CD8-positive, alpha-beta memory T cell (primary cell): Measurements from ENCODE around the gene RPL32. TPM values are rescaled to one million over a fixed set of nuclear protein-coding genes. Genes with fewer than 3 reads are reported as not detected.
A peak's percentile ranks its signal among the peaks of the same experiment; 100 is the strongest.

Experiments
- CTCF ChIA-PET: fragments of 350-600 bp; sonication (Branson Sonifier 250); formaldehyde crosslinking; loops from one replicate; lab custom pipeline; 2021; ENCODE audit warnings: antibody characterized with exemption; lab: Charles Lee
- POLR2A ChIA-PET: fragments of 350-600 bp; sonication (Branson Sonifier 250); formaldehyde crosslinking; loops from one replicate; lab custom pipeline; 2021; ENCODE audit warnings: antibody characterized with exemption; lab: Charles Lee
- DNase-seq, 5 donors: peaks; one replicate each; pipeline versions ENCODE4 v3.0.0 to v3.0.0-alpha.2; 2020 to 2022; ENCODE audit warnings: mixed read lengths in 1 of 5
- H3K27ac ChIP-seq: one replicate; pipeline ENCODE4 v1.7.0; 2013; ENCODE audit warnings: low read depth, mild to moderate bottlenecking, low read length, moderate library complexity
- H3K27me3 ChIP-seq: 2 replicates; pipeline ENCODE4 v1.7.0; 2013; ENCODE audit warnings: low read length, mild to moderate bottlenecking; ENCODE audit not compliant: insufficient read depth, poor library complexity, severe bottlenecking
- H3K36me3 ChIP-seq: 2 replicates; pipeline ENCODE4 v1.7.0; 2013; ENCODE audit warnings: mild to moderate bottlenecking, low read length, moderate library complexity; ENCODE audit not compliant: insufficient read depth
- H3K4me1 ChIP-seq: 2 replicates; pipeline ENCODE4 v1.7.0; 2013; ENCODE audit warnings: mild to moderate bottlenecking, low read length, moderate library complexity; ENCODE audit not compliant: insufficient read depth
- H3K4me3 ChIP-seq: 2 replicates; pipeline ENCODE4 v1.7.0; 2013; ENCODE audit warnings: mild to moderate bottlenecking, low read length
- H3K9me3 ChIP-seq: 2 replicates; pipeline ENCODE4 v1.7.0; 2013; ENCODE audit warnings: mild to moderate bottlenecking, low read length
- H3K27ac Mint-ChIP-seq, 8 donors: one replicate each; pipeline ENCODE4 v1.8.0; 2020 to 2021; ENCODE audit warnings: mixed read lengths in 8 of 8, mild to moderate bottlenecking in 6 of 8, inconsistent platforms in 3 of 8, moderate library complexity in 3 of 8
- H3K27me3 Mint-ChIP-seq, 2 donors: one replicate each; pipeline ENCODE4 v1.8.0; 2020 to 2021; ENCODE audit warnings: mixed read lengths in 2 of 2, mild to moderate bottlenecking in 1 of 2, moderate library complexity in 1 of 2
- H3K36me3 Mint-ChIP-seq, 3 donors: one replicate each; pipeline ENCODE4 v1.8.0; 2020 to 2021; ENCODE audit warnings: mixed read lengths in 3 of 3, inconsistent platforms in 1 of 3, mild to moderate bottlenecking in 1 of 3
- H3K4me1 Mint-ChIP-seq, 3 donors: one replicate each; pipeline ENCODE4 v1.8.0; 2020 to 2021; ENCODE audit warnings: mixed read lengths in 3 of 3, inconsistent platforms in 1 of 3, mild to moderate bottlenecking in 1 of 3
- H3K4me3 Mint-ChIP-seq, 7 donors: one replicate each; pipeline ENCODE4 v1.8.0; 2020 to 2021; ENCODE audit warnings: mixed read lengths in 7 of 7, mild to moderate bottlenecking in 6 of 7, moderate library complexity in 4 of 7, inconsistent platforms in 2 of 7
- H3K9me3 Mint-ChIP-seq, 5 donors: one replicate each; pipeline ENCODE4 v1.8.0; 2020 to 2022; ENCODE audit warnings: mixed read lengths in 5 of 5, mild to moderate bottlenecking in 3 of 5, moderate library complexity in 2 of 5, inconsistent platforms in 1 of 5
- polyA plus RNA-seq: library from polyadenylated mRNA; unstranded; fragments of 300-500 nt; fragmentation: Illumina TruSeq; gene quantifications from one replicate; pipeline ENCODE4 v1.2.3, GENCODE V29; 2021
- total RNA-seq, 2 experiments: library from RNA; stranded (reverse); gene quantifications; one replicate each; pipeline ENCODE4 v1.2.3, GENCODE V29; 2021

The RPL32 gene
- total RNA-seq (1,000 to 10,000 TPM; 2,528 to 2,642 TPM), polyA plus RNA-seq (2,743 TPM)

DNA sequence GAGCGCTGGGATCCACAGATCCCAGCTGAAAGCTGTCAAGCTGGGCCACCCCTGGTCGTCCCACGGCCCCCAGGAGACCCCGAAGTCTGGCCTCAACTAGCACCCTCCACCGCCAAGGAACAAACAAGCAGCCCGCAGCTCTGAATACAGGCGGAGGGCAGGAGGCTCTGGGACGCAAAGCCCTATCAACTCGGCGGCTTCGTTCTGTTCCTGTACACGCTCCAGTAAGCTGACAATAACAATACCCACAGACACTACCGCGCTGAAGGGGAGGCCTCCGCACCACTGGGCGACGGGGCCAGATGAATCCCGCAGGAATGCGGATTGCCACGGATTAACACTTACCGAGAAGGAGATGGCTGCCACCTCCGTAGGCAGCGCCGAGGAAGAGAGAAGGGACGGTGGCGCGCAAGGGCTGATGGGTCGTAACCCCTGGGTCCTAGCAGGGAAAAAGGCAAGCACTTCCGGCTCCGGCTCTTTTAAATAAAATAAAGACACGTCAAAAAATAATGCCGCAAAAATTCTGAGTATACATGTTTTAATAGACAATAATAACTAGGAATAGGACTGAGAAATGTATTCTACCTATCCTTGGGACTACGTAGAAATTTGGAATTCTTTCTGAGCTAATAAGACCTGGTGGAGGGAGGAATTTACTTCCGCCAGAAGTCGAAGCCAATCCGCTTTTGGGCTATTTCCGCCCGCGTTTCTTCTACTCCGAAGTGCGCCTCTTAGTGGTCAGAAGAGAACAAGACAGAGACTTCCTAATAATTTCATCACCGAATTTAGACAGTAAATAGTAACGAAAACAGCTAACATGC lies at the start of gene RPL32:
Gene RPL32, minus strand, starts transcription at position 417 of the 821 bp plus-strand sequence. CDS start 1,328 bp downstream, outside the sequence.
- Mint-ChIP-seq H3K27me3 (peaks cover 0 to 1% of the 10 kb centered on the region in 2 donors), H3K4me3 (peak within 1 kb of the TSS; percentile 94 to 98 (median 97)), H3K9me3 (no peaks in the 10 kb centered on the region), H3K36me3 (peaks cover 17 to 53% (median 18%) of the 10 kb centered on the region in 3 donors), H3K27ac (peak within 1 kb of the TSS; percentile 98 to 100 (median 100)), H3K4me1 (peaks cover 36 to 51% (median 50%) of the 10 kb centered on the region in 3 donors)
- Histone ChIP-seq H3K36me3 (peaks cover 41% of the 10 kb centered on the region), H3K9me3 (no peaks in the 10 kb centered on the region), H3K27ac (peak within 1 kb of the TSS; percentile 99), H3K4me3 (peak within 1 kb of the TSS; percentile 69), H3K4me1 (peaks cover 43% of the 10 kb centered on the region), H3K27me3 (no peaks in the 10 kb centered on the region)
- ChIA-PET CTCF (interaction anchor here (0.8 to 6.6 kb wide), 27 partner anchors 9 to 611 kb away, joined by 3 to 75 read pairs (median 3); partner anchors contain the start of gene CAND2), POLR2A (interaction anchor here (0.6 to 3.1 kb wide), 8 partner anchors 26 to 1591 kb away, joined by 3 to 23 read pairs (median 4); partner anchors contain the start of genes CAND2 and RAF1)
- DNase-seq: peak; percentile 76 to 91 (median 88)

DNA sequence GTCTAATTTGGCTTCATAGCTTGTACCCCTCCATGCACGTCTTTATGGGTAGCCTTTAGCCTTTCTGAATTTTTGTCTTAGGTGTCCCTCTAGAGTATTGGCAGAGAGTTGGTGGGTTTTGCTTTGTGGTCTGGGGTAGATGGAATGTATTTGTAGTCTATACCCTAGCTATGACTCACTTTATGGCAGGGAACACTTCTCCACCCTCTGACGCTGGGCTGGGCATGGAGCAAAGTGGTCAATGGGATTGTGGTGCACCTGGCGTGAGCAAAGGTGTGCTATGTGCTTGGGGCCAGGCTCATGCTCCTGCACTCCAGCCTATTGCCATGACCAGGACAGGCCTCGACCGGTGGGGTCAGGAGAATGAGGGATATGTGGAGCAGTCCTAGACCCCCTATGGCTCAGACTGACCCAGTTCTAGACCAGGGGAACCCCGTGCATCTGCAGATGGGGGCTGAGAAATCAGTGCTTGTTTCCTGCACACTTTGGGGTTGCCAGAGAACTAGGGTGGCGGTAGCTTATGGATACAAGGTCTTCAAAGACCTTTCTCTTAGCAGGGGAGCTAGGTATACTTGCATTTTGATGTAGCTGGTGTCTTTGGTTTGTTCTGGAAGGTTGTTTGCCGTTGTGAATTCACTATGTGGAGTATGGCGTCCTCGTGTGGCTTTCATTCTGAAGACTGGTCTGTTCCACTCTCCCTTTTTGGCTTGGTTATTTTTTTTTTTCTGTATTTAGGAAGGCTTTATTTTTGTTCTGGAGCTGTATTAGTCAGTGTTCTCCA lies 49.4 kb upstream of the RPL32 start:
- peaks cover 19 to 24% (median 21%) of the 10 kb centered on the region in 3 donors for H3K4me1 Mint-ChIP-seq
- no peaks in the 10 kb centered on the region for H3K9me3 Mint-ChIP-seq
- peak overlapping the region in 1 of 8 donors; percentile 31 for H3K27ac Mint-ChIP-seq
- peaks cover 9% of the 10 kb centered on the region for H3K27me3 ChIP-seq
- no peak overlapping the region for H3K4me3 Mint-ChIP-seq
- DNase-seq: no peak
- POLR2A ChIA-PET: no interaction called here
- peaks cover 10 to 41% of the 10 kb centered on the region in 2 donors for H3K27me3 Mint-ChIP-seq
- CTCF ChIA-PET: interaction anchor here (0.9 to 7.7 kb wide), 11 partner anchors 10 to 103 kb away, joined by 3 to 52 read pairs (median 4); no protein-coding TSS in a partner anchor
- H3K4me3 ChIP-seq: no peak overlapping the region
- H3K4me1 ChIP-seq: peaks cover 22% of the 10 kb centered on the region
- H3K36me3 Mint-ChIP-seq: no peaks in the 10 kb centered on the region
- no peaks in the 10 kb centered on the region for H3K9me3 ChIP-seq
- H3K27ac ChIP-seq: no peak overlapping the region
- H3K36me3 ChIP-seq: no peaks in the 10 kb centered on the region

DNA sequence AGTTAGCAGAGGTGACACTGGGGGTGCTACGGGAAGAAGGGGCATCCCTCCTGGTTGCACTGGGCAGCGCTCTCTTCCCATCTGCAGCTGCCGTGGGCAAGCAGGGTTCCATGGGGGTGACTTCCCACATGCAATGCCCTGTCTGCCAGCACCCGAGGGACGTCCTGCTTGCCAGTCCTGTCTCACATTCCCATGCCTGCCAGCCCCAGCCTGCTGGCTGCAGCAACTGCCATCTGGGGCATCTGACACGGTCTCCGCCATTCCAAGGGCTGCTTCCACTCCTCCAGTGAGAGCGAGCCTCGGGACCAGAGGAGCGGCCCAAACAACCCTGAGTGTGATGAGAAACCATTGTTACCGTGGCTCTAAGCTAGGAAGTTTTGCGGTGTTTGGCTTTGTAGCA lies 45.4 kb upstream of the RPL32 start:
- H3K36me3 ChIP-seq: no peaks in the 10 kb centered on the region
- peaks cover 21% of the 10 kb centered on the region for H3K4me1 ChIP-seq
- peaks cover 14% of the 10 kb centered on the region for H3K27me3 ChIP-seq
- Mint-ChIP-seq H3K4me3 (peak overlapping the region in 5 of 7 donors; percentile 31 to 73 (median 60)), H3K4me1 (peaks cover 10 to 14% (median 12%) of the 10 kb centered on the region in 3 donors), H3K27me3 (peaks cover 15 to 47% of the 10 kb centered on the region in 2 donors), H3K9me3 (no peaks in the 10 kb centered on the region), H3K36me3 (no peaks in the 10 kb centered on the region), H3K27ac (peak overlapping the region in 1 of 8 donors; percentile 56)
- no peak for DNase-seq
- ChIA-PET POLR2A (no interaction called here), CTCF (interaction anchor here (1.0 to 7.7 kb wide), 3 partner anchors 17 to 99 kb away, joined by 3 to 52 read pairs (median 8); no protein-coding TSS in a partner anchor)
- no peak overlapping the region for H3K27ac ChIP-seq
- no peaks in the 10 kb centered on the region for H3K9me3 ChIP-seq
- H3K4me3 ChIP-seq: no peak overlapping the region

DNA sequence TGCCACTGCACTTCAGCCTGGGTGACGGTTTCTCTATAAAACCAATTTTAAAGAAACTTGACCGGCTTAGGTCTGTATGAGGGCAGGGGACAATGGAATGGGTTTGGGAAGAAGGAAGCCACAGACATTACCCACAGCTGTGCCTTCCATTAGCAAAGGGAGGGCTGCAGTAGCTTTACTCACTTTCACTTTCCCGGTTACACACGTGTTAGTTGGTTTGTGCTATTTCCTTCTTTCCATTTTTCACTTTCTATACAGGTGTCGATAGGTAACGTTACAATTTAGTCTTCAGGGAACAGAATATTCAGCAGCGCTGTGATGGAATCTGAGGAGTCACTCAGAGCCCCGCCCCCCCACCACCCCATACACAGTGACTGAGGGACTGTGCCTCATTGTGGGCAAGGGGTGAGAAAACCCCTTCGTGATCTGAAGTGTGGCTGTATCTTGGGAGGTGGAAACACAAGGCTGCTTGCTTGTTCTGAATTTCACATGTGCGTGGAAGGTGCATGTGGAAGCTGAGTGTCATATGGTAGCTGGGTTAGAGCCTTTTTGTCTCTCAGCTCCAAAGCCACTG lies 44.8 kb upstream of the RPL32 start:
- H3K27ac Mint-ChIP-seq: peak overlapping the region in 1 of 8 donors; percentile 56
- H3K4me3 ChIP-seq: peak overlapping the region; percentile 40
- H3K36me3 Mint-ChIP-seq: no peaks in the 10 kb centered on the region
- no peaks in the 10 kb centered on the region for H3K9me3 Mint-ChIP-seq
- ChIA-PET POLR2A (no interaction called here), CTCF (interaction anchor here (2.8 to 7.7 kb wide), 2 partner anchors 18 to 99 kb away, joined by 8 to 52 read pairs; no protein-coding TSS in a partner anchor)
- H3K4me3 Mint-ChIP-seq: peak overlapping the region in 6 of 7 donors; percentile 33 to 73 (median 62)
- H3K4me1 ChIP-seq: peaks cover 16% of the 10 kb centered on the region
- no peak overlapping the region for H3K27ac ChIP-seq
- peaks cover 14% of the 10 kb centered on the region for H3K27me3 ChIP-seq
- H3K9me3 ChIP-seq: no peaks in the 10 kb centered on the region
- H3K36me3 ChIP-seq: no peaks in the 10 kb centered on the region
- no peak for DNase-seq
- H3K27me3 Mint-ChIP-seq: peaks cover 15 to 46% of the 10 kb centered on the region in 2 donors
- peaks cover 8 to 13% (median 11%) of the 10 kb centered on the region in 3 donors for H3K4me1 Mint-ChIP-seq

DNA sequence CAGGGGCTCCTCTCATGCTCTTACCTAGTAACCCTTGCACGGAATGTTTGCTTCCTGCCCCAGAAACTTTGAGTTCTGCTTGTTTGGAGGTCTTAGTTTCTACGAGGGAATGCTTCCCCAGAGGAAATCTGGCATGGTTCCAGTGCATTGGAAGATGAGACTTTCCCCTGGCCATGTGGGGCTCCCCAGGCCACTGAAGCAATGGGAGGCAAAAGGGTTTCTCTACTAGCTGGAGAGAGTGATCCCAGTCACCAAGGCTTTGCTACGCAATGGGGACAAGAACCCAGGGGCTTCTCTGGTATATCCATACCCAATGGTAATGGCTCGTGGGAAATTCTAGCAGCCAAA lies 44.2 kb upstream of the RPL32 start:
- Histone ChIP-seq H3K4me3 (no peak overlapping the region), H3K9me3 (no peaks in the 10 kb centered on the region), H3K27me3 (peaks cover 14% of the 10 kb centered on the region), H3K4me1 (peaks cover 16% of the 10 kb centered on the region), H3K36me3 (no peaks in the 10 kb centered on the region), H3K27ac (no peak overlapping the region)
- ChIA-PET CTCF (interaction anchor here (2.8 kb wide), 1 partner anchor 17 kb away, joined by 8 read pairs; no protein-coding TSS in a partner anchor), POLR2A (no interaction called here)
- Mint-ChIP-seq H3K27me3 (peaks cover 13 to 40% of the 10 kb centered on the region in 2 donors), H3K27ac (no peak overlapping the region), H3K4me1 (peaks cover 8 to 13% (median 11%) of the 10 kb centered on the region in 3 donors), H3K4me3 (peak overlapping the region in 3 of 7 donors; percentile 53 to 73 (median 71)), H3K9me3 (no peaks in the 10 kb centered on the region), H3K36me3 (no peaks in the 10 kb centered on the region)
- DNase-seq: no peak

DNA sequence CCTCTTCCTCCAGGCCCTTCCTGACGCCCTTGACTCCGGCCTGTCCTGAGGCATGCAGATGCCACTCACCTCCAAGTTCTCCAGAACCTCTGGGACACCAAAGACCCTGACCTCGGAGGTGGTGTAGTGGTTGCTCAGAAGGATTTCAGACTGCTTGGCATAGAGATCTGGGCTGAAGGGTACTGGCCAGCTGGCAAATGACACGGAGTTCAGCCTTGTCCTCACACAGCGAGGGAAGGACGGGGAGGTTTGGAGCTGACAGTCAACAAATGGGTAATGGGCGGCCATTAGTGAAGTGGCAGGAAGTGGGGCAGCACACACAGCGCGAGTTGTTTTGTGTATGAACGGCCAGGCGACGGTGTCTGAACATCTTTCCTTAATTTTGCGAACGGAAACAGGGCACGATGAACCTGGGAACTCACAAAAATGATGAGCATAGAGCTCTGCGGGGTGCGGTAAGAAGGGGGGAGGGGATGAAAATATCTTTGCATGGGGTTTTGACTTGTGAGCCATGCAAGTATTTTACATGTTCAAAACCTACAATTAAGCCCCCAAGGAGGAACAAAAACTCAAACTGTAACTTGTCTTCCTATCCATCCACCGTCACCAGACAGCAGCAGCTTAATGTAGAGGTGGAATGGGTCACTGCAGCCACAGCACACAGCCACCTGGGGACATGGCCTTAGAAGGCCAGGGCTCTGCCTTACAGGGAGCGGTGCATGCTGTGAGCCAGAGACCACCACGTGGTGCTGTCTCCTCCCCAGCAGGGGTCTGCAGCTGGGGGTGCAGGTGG lies 43.6 kb upstream of the RPL32 start:
- CTCF ChIA-PET: interaction anchor here (1.7 to 2.8 kb wide), 2 partner anchors 17 to 98 kb away, joined by 6 to 8 read pairs; no protein-coding TSS in a partner anchor
- H3K4me3 Mint-ChIP-seq: peak overlapping the region in 1 of 7 donors; percentile 6
- Histone ChIP-seq H3K4me3 (no peak overlapping the region), H3K27me3 (peaks cover 14% of the 10 kb centered on the region), H3K9me3 (no peaks in the 10 kb centered on the region), H3K36me3 (no peaks in the 10 kb centered on the region), H3K27ac (no peak overlapping the region), H3K4me1 (peaks cover 16% of the 10 kb centered on the region)
- H3K27ac Mint-ChIP-seq: peak overlapping the region in 1 of 8 donors; percentile 14
- POLR2A ChIA-PET: no interaction called here
- no peaks in the 10 kb centered on the region for H3K36me3 Mint-ChIP-seq
- no peak for DNase-seq
- peaks cover 10 to 34% of the 10 kb centered on the region in 2 donors for H3K27me3 Mint-ChIP-seq
- peaks cover 8 to 13% (median 11%) of the 10 kb centered on the region in 3 donors for H3K4me1 Mint-ChIP-seq
- no peaks in the 10 kb centered on the region for H3K9me3 Mint-ChIP-seq
